BE2C (cell line): ENCODE data around the gene KCTD5.

Experiments
- DNase-seq: peaks from one replicate; pipeline ENCODE4 v3.0.0-alpha.2; 2020
- H3K27me3 ChIP-seq: fragments of 250-450 bp; sonication (Bioruptor Pico); 2 replicates; pipeline ENCODE4 v1.5.1; 2020; ENCODE audit warnings: mild to moderate bottlenecking
- H3K36me3 ChIP-seq: fragments of 250-450 bp; sonication (Bioruptor Pico); 2 replicates; pipeline ENCODE4 v1.5.1; 2020; ENCODE audit warnings: mild to moderate bottlenecking
- H3K4me1 ChIP-seq: fragments of 250-450 bp; sonication (Bioruptor Pico); 2 replicates; pipeline ENCODE4 v1.5.1; 2020
- H3K4me3 ChIP-seq: 2 replicates; pipeline ENCODE4 v1.5.1; 2011; ENCODE audit warnings: low read depth, low read length
- H3K9me3 ChIP-seq: fragments of 250-450 bp; sonication (Bioruptor Pico); 2 replicates; pipeline ENCODE4 v1.5.1; 2020
- CTCF ChIP-seq: IDR thresholded peaks from 2 replicates; pipeline ENCODE4 v1.5.1; 2012; ENCODE audit warnings: mild to moderate bottlenecking, low read depth, low read length

KCTD5 gene

GRCh38 chr16:2734844-2735515, 52.7 kb downstream of the KCTD5 start:
- no peak for TF ChIP-seq CTCF
- no peaks in the 10 kb centered on the region for H3K27me3 ChIP-seq
- H3K36me3 ChIP-seq, result no peaks in the 10 kb centered on the region
- H3K4me3 ChIP-seq, result no peak overlapping the region
- H3K9me3 ChIP-seq, result no peaks in the 10 kb centered on the region
- no peak for DNase-seq
- H3K4me1 ChIP-seq, result no peaks in the 10 kb centered on the region

DNA sequence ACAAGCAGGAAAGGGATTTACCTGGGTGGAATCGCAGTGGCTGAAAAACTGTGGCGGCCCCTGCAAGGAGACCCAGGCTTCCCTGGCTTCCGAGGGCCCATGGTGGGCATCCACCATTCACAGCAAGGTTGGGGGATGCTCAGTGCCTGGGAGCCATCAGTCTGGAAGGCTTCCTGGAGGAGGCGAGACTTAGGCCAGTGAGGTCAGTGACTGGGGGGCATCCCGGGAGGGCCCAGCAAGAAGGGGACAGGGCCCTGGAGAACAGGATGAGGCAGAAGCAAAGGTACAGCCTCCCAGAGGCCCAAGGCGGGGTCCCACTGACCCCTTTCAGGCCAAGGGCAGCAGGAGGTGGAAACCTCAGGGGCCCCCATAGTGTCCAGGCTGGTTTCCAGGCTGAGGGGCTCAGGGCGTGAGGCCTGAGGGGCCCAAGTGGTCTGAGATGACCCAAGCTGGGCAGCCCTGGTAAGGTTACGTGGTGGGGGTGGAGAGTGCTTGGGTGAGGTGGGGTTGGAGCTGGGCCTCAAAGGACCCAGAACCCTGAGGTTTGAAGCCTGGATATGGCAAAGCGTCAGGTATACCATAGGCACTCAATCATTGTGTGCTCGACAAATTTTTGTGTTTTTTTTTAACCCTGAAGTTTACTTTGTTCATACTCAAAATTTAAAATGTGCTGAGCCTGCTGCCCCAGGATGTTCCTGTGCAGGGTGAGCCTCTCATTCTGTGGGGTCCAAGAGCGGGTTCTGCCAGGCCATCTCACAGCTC, 54.3 kb downstream of the KCTD5 start:
- no peaks in the 10 kb centered on the region for H3K4me1 ChIP-seq
- no peak overlapping the region for H3K4me3 ChIP-seq
- H3K36me3 ChIP-seq, result no peaks in the 10 kb centered on the region
- TF ChIP-seq CTCF, result no peak
- DNase-seq, result no peak
- H3K9me3 ChIP-seq, result no peaks in the 10 kb centered on the region
- no peaks in the 10 kb centered on the region for H3K27me3 ChIP-seq

GRCh38 chr16:2737238-2737605, 54.9 kb downstream of the KCTD5 start:
- no peaks in the 10 kb centered on the region for H3K9me3 ChIP-seq
- H3K4me1 ChIP-seq, result no peaks in the 10 kb centered on the region
- DNase-seq, result no peak
- H3K4me3 ChIP-seq, result no peak overlapping the region
- no peaks in the 10 kb centered on the region for H3K36me3 ChIP-seq
- H3K27me3 ChIP-seq, result no peaks in the 10 kb centered on the region
- TF ChIP-seq CTCF, result no peak

GRCh38 chr16:2737895-2738418, 55.6 kb downstream of the KCTD5 start:
- Histone ChIP-seq H3K27me3 (no peaks in the 10 kb centered on the region), H3K4me1 (no peaks in the 10 kb centered on the region), H3K9me3 (no peaks in the 10 kb centered on the region), H3K36me3 (no peaks in the 10 kb centered on the region), H3K4me3 (no peak overlapping the region)
- TF ChIP-seq CTCF, result no peak
- DNase-seq, result no peak

DNA sequence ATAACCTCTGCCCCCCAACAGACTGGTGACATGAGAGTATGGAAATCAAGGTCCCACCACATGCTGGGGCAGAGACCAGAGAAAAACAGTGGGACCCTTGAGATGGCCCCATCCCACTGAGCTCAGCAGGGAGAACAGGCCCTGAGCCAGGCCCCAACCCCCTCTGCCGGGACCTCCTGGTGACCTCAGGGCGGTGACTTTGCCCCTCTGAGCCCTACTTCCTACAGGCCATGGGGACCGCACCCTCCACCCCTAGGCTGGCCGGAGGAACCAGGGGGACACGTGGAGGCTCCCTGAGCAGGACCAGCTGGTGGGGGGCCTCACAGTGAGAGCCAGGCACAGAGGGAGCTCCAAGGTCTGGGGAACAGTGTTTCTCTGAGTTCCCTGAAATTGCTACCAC, 56.3 kb downstream of the KCTD5 start:
- no peaks in the 10 kb centered on the region for H3K4me1 ChIP-seq
- no peaks in the 10 kb centered on the region for H3K36me3 ChIP-seq
- no peaks in the 10 kb centered on the region for H3K27me3 ChIP-seq
- H3K4me3 ChIP-seq, result no peak overlapping the region
- no peaks in the 10 kb centered on the region for H3K9me3 ChIP-seq
- no peak for TF ChIP-seq CTCF
- no peak for DNase-seq
